ENCODE data around the gene SIGLEC15. TPM values are rescaled to one million over a fixed set of nuclear protein-coding genes. Genes with fewer than 3 reads are reported as not detected.

The SIGLEC15 gene
- total RNA-seq, 1 experiment from 2014 or later, result not detected

DNA sequence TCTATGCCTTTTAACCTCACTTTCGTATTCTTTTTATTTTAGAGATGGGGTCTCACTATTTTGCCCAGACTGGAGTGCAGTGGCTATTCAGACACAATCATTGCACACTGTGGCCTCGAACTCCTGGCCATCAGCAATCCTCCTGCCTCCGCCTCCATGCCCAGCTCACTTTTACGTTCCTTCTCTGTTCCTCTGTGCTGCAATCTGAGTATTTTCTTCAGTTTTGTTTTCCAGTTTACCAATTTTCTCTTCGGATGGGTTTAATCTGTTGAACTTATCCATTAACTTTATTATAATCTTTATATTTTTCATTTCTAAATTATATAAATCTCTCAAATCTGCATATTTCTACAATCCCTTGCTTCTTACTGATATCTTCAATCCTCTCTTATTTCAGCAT lies 38.6 kb downstream of the SIGLEC15 start (continued):
- TF ChIP-seq SP1 (IDR thresholded peaks at IDR 0.05; ENCODE audit: low read depth), result no peak
- TF ChIP-seq ZFX (IDR thresholded peaks at IDR 0.05), result no peak
- no peak for TF ChIP-seq JUND (IDR thresholded peaks at IDR 0.05)
- no peak for TF ChIP-seq POLR2A (IDR thresholded peaks at IDR 0.05; ENCODE audit: borderline replicate concordance, extremely low read depth, insufficient read depth, insufficient read length)
- TF ChIP-seq SRF (IDR thresholded peaks at IDR 0.05; ENCODE audit: low read depth), result no peak
- no peak for TF ChIP-seq ELF1 (IDR thresholded peaks at IDR 0.05; ENCODE audit: borderline replicate concordance, low read depth)
- TF ChIP-seq, protein P1, sequence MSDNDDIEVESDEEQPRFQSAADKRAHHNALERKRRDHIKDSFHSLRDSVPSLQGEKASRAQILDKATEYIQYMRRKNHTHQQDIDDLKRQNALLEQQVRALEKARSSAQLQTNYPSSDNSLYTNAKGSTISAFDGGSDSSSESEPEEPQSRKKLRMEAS (IDR thresholded peaks at IDR 0.05), result no peak

DNA sequence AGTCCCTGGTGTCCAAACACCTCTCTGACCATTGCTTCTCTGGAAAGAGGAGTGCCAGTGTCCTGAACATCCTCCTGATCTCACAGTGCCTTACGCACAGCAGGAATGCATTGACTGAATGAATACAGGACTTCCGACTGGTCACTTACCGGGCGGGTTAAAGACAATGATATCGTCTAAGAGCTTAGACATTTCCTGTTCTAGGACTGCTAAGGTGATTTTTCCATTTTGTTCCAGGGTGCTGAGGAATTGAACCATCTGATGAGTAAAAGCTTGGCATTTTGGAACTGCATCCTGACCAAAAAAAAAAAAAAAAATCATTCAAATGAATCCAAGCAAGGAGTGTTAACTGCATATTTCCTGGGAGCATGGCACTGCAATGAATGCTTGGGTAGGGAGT lies 40.0 kb downstream of the SIGLEC15 start:
- RAD21 ChIA-PET (ENCODE audit: low non-redundant PET in 1 of 2, low total read pairs in 2 of 2, uncharacterized antibody in 2 of 2, unreplicated experiment in 2 of 2), result no interaction called here
- no peaks in the 10 kb centered on the region for H4K20me1 ChIP-seq (ENCODE audit: insufficient read depth)
- POLR2A ChIA-PET, result no interaction called here
- no peaks in the 10 kb centered on the region for H3K36me3 ChIP-seq (ENCODE audit: control insufficient read depth in 1 of 2, insufficient read depth in 2 of 2, low read length in 2 of 2)
- ATAC-seq (no peak), DNase-seq (ENCODE audit: low read depth, low spot score) (no peak)
- no peak overlapping the region for H3K4me3 ChIP-seq (replicated peaks in 1 of 2; ENCODE audit: low read depth in 1 of 2, low read length in 2 of 2)
- H3K9ac ChIP-seq (ENCODE audit: low read length), result no peak overlapping the region
- no peaks in the 10 kb centered on the region for H3K4me1 ChIP-seq (ENCODE audit: control insufficient read depth in 1 of 2, insufficient read depth in 2 of 2, low read length in 2 of 2)
- intact Hi-C loops (cut with micrococcal nuclease), result no loop called here
- CTCF ChIA-PET, result no interaction called here
- no peak overlapping the region for H3K4me2 ChIP-seq (ENCODE audit: low read length)
- BruUV-seq (replicated peaks), result no TSS peak
- no peak overlapping the region for H3K27ac ChIP-seq (ENCODE audit: low read depth, low read length)
- no peak overlapping the region for H2AFZ ChIP-seq (ENCODE audit: low read depth, low read length, poor library complexity, severe bottlenecking)
- no peak for TF ChIP-seq SRF (IDR thresholded peaks at IDR 0.05; ENCODE audit: low read depth)
- no peak for TF ChIP-seq YY1 (IDR thresholded peaks at IDR 0.05; ENCODE audit: extremely low read depth, insufficient replicate concordance, low read depth, low read length)
- TF ChIP-seq FOSL1 (IDR thresholded peaks at IDR 0.05; ENCODE audit: low read depth), result no peak
- no peak for TF ChIP-seq EZH2 (IDR thresholded peaks at IDR 0.05)
- no peak for TF ChIP-seq JUND (IDR thresholded peaks at IDR 0.05)
- no peak for TF ChIP-seq SP1 (IDR thresholded peaks at IDR 0.05; ENCODE audit: low read depth)
- H3K9me2 ChIP-seq (ENCODE audit: insufficient read depth), result no peaks in the 10 kb centered on the region
- no peaks in the 10 kb centered on the region for H3K9me3 ChIP-seq (ENCODE audit: control insufficient read depth in 1 of 2, insufficient read depth in 1 of 2, low read depth in 1 of 2, low read length in 2 of 2)
- no peaks in the 10 kb centered on the region for H3K79me2 ChIP-seq (ENCODE audit: insufficient read depth, low read length)
- no peaks in the 10 kb centered on the region for H3K27me3 ChIP-seq (ENCODE audit: insufficient read depth, low read length)

DNA sequence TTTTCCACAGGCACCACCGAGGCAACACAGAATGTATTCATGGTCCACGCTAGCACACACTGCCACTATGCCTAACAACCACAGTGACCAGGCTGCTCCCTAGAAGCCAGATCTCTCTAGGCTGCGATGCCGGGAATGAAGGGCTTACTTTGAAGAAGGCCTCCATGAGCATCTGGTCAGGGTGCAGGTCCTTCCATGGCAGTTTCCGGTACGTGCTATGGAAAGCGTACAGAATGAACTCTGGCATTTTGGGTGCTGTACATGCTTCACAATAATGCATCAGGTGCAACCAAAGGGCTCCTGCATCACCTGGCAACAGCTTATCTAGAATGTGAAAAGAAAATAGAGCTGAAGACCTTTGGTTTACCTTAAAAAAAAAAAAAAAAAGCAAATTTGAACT lies 44.9 kb downstream of the SIGLEC15 start:
- H3K36me3 ChIP-seq (ENCODE audit: control insufficient read depth in 1 of 2, insufficient read depth in 2 of 2, low read length in 2 of 2), result no peaks in the 10 kb centered on the region
- intact Hi-C loops (cut with micrococcal nuclease), result loop anchor here (2.0 kb wide), 1 partner anchor 14 kb away; no protein-coding TSS in a partner anchor
- no peak overlapping the region for H2AFZ ChIP-seq (ENCODE audit: low read depth, low read length, poor library complexity, severe bottlenecking)
- TF ChIP-seq, protein P1 (IDR thresholded peaks at IDR 0.05), result no peak
- TF ChIP-seq CEBPB (IDR thresholded peaks at IDR 0.05; ENCODE audit: low read depth) (no peak), POLR2A (IDR thresholded peaks at IDR 0.05; ENCODE audit: borderline replicate concordance, extremely low read depth, insufficient read depth, insufficient read length) (no peak), EGR1 (IDR thresholded peaks at IDR 0.05; ENCODE audit: low read depth) (no peak), ZFX (IDR thresholded peaks at IDR 0.05) (no peak), TCF7L2 (IDR thresholded peaks at IDR 0.05; ENCODE audit: borderline replicate concordance, extremely low read depth, insufficient read depth, insufficient read length) (no peak), ZNF274 (IDR thresholded peaks at IDR 0.05; ENCODE audit: low read depth, low read length) (no peak), SP1 (IDR thresholded peaks at IDR 0.05; ENCODE audit: low read depth) (no peak), JUND (IDR thresholded peaks at IDR 0.05) (no peak), ELF1 (IDR thresholded peaks at IDR 0.05; ENCODE audit: borderline replicate concordance, low read depth) (no peak)
- TF ChIP-seq, protein P2, sequence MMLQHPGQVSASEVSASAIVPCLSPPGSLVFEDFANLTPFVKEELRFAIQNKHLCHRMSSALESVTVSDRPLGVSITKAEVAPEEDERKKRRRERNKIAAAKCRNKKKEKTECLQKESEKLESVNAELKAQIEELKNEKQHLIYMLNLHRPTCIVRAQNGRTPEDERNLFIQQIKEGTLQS (IDR thresholded peaks at IDR 0.05), result no peak
- TF ChIP-seq, protein P3, sequence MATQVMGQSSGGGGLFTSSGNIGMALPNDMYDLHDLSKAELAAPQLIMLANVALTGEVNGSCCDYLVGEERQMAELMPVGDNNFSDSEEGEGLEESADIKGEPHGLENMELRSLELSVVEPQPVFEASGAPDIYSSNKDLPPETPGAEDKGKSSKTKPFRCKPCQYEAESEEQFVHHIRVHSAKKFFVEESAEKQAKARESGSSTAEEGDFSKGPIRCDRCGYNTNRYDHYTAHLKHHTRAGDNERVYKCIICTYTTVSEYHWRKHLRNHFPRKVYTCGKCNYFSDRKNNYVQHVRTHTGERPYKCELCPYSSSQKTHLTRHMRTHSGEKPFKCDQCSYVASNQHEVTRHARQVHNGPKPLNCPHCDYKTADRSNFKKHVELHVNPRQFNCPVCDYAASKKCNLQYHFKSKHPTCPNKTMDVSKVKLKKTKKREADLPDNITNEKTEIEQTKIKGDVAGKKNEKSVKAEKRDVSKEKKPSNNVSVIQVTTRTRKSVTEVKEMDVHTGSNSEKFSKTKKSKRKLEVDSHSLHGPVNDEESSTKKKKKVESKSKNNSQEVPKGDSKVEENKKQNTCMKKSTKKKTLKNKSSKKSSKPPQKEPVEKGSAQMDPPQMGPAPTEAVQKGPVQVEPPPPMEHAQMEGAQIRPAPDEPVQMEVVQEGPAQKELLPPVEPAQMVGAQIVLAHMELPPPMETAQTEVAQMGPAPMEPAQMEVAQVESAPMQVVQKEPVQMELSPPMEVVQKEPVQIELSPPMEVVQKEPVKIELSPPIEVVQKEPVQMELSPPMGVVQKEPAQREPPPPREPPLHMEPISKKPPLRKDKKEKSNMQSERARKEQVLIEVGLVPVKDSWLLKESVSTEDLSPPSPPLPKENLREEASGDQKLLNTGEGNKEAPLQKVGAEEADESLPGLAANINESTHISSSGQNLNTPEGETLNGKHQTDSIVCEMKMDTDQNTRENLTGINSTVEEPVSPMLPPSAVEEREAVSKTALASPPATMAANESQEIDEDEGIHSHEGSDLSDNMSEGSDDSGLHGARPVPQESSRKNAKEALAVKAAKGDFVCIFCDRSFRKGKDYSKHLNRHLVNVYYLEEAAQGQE (IDR thresholded peaks at IDR 0.05; ENCODE audit: low read depth), result no peak

More for the DNA sequence above, 44.9 kb downstream of the SIGLEC15 start:
- Histone ChIP-seq H3K9me2 (ENCODE audit: insufficient read depth) (no peaks in the 10 kb centered on the region), H3K4me3 (replicated peaks in 1 of 2; ENCODE audit: low read depth in 1 of 2, low read length in 2 of 2) (no peak overlapping the region), H3K79me2 (ENCODE audit: insufficient read depth, low read length) (no peaks in the 10 kb centered on the region), H3K4me1 (ENCODE audit: control insufficient read depth in 1 of 2, insufficient read depth in 2 of 2, low read length in 2 of 2) (no peaks in the 10 kb centered on the region), H3K9me3 (ENCODE audit: control insufficient read depth in 1 of 2, insufficient read depth in 1 of 2, low read depth in 1 of 2, low read length in 2 of 2) (no peaks in the 10 kb centered on the region), H3K27me3 (ENCODE audit: insufficient read depth, low read length) (no peaks in the 10 kb centered on the region), H3K4me2 (ENCODE audit: low read length) (no peak overlapping the region), H3K27ac (ENCODE audit: low read depth, low read length) (no peak overlapping the region), H3K9ac (ENCODE audit: low read length) (no peak overlapping the region), H4K20me1 (ENCODE audit: insufficient read depth) (no peaks in the 10 kb centered on the region)
- ChIA-PET POLR2A (no interaction called here), CTCF (interaction anchor here (1.8 kb wide), 1 partner anchor 10 kb away, joined by 9 read pairs; no protein-coding TSS in a partner anchor), RAD21 (ENCODE audit: low non-redundant PET in 1 of 2, low total read pairs in 2 of 2, uncharacterized antibody in 2 of 2, unreplicated experiment in 2 of 2) (no interaction called here)
- ATAC-seq (no peak), DNase-seq (ENCODE audit: low read depth, low spot score) (no peak)
- no TSS peak for BruUV-seq (replicated peaks)
